ENCODE measurements around the gene MAGEA9B.
"Not testable (repeated sequence)": the region's sequence is repeated elsewhere in the genome, so short reads cannot be mapped to it uniquely, and the experiment has no call there.

GRCh38 chrX:149550454-149550853 is 36.8 kb downstream of the MAGEA9B start:
- TF ChIP-seq POLR2A, CTCF (IDR thresholded peaks at IDR 0.05): not testable (repeated sequence)
